IMR-90 (cell line): ENCODE measurements around the gene SYNGR3. TPM values are rescaled to one million over a fixed set of nuclear protein-coding genes. Genes with fewer than 3 reads are reported as not detected.
A peak's percentile ranks its signal among the peaks of the same experiment; 100 is the strongest.

ENCODE experiments used
- ATAC-seq: fragments of 200-7000 bp; cut with Tn5 transposase; 2 replicates; pipeline ENCODE4 v1.9.1; 2020; ENCODE audit warnings: low read depth, mild to moderate bottlenecking, moderate library complexity
- BruUV-seq: library from RNA; stranded (reverse); fragments of 400-500 nt; replicated peaks from 2 replicates; lab custom pipeline; 2021; lab: Mats Ljungman, UMichigan
- CTCF ChIA-PET: fragments of 300-600 bp; formaldehyde crosslinking; extraction: SDS; loops from one replicate; lab custom pipeline; 2021; ENCODE audit warnings: antibody characterized with exemption; lab: Yijun Ruan, JAX
- POLR2A ChIA-PET: fragments of 300-600 bp; sonication (Branson Sonifier 250); formaldehyde crosslinking; loops from one replicate; lab custom pipeline; 2022; ENCODE audit warnings: antibody characterized with exemption; ENCODE audit not compliant: unreplicated experiment; lab: Charles Lee
- DNase-seq: peaks from one replicate; pipeline ENCODE4 v3.0.0; 2013
- H2AFZ ChIP-seq: replicated peaks from 2 replicates; pipeline ENCODE3; 2013; ENCODE audit warnings: low read length, mild to moderate bottlenecking; ENCODE audit not compliant: poor library complexity
- H2AK5ac ChIP-seq: 2 replicates; pipeline ENCODE4 v1.6.1; 2013; ENCODE audit warnings: low read depth, low read length, inconsistent platforms
- H2AK9ac ChIP-seq: replicated peaks from 2 replicates; pipeline ENCODE3; 2013; ENCODE audit warnings: mild to moderate bottlenecking, low read depth, low read length, moderate library complexity; ENCODE audit not compliant: poor library complexity
- H2BK120ac ChIP-seq: 2 replicates; pipeline ENCODE4 v1.6.1; 2013; ENCODE audit warnings: low read depth, low read length, inconsistent platforms
- H2BK15ac ChIP-seq: 3 replicates; pipeline ENCODE4 v1.6.1; 2013; ENCODE audit warnings: low read depth, low read length, inconsistent platforms
- H2BK20ac ChIP-seq: 2 replicates; pipeline ENCODE4 v1.6.1; 2013; ENCODE audit warnings: low read depth, mild to moderate bottlenecking, inconsistent platforms, low read length, moderate library complexity
- H2BK5ac ChIP-seq: 2 replicates; pipeline ENCODE4 v1.6.1; 2013; ENCODE audit warnings: mild to moderate bottlenecking, low read depth, low read length, inconsistent platforms; ENCODE audit not compliant: poor library complexity, severe bottlenecking
- H3K14ac ChIP-seq: replicated peaks from 2 replicates; pipeline ENCODE4 v1.6.1; 2013; ENCODE audit warnings: low read depth, low read length, inconsistent platforms
- H3K18ac ChIP-seq: 2 replicates; pipeline ENCODE4 v1.6.1; 2013; ENCODE audit warnings: low read depth, low read length, control low read depth
- H3K23ac ChIP-seq: 2 replicates; pipeline ENCODE4 v1.6.1; 2013; ENCODE audit warnings: low read depth, low read length, inconsistent platforms
- H3K27ac ChIP-seq: 2 replicates; pipeline ENCODE4 v1.5.1; 2013; ENCODE audit warnings: mild to moderate bottlenecking, control low read depth, low read length; ENCODE audit not compliant: insufficient read depth
- H3K27me3 ChIP-seq: 2 replicates; pipeline ENCODE4 v1.6.1; 2013; ENCODE audit warnings: low read length; ENCODE audit not compliant: control insufficient read depth, insufficient read depth
- H3K36me3 ChIP-seq: 2 replicates; pipeline ENCODE4 v1.6.1; 2013; ENCODE audit warnings: low read length, mixed read lengths; ENCODE audit not compliant: control insufficient read depth, insufficient read depth
- H3K4ac ChIP-seq: 2 replicates; pipeline ENCODE4 v1.6.1; 2013; ENCODE audit warnings: low read depth, low read length, inconsistent platforms
- H3K4me1 ChIP-seq: 2 replicates; pipeline ENCODE4 v1.6.1; 2013; ENCODE audit warnings: low read length, mixed read lengths; ENCODE audit not compliant: control insufficient read depth, insufficient read depth
- H3K4me2 ChIP-seq: 2 replicates; pipeline ENCODE4 v1.6.1; 2013; ENCODE audit warnings: low read depth, mild to moderate bottlenecking, control low read depth, low read length, moderate library complexity
- H3K4me3 ChIP-seq: 2 replicates; pipeline ENCODE4 v1.5.1; 2013; ENCODE audit warnings: low read depth, mild to moderate bottlenecking, control low read depth, low read length, moderate library complexity; ENCODE audit not compliant: insufficient read depth
- H3K56ac ChIP-seq: 2 replicates; pipeline ENCODE4 v1.6.1; 2013; ENCODE audit warnings: low read length, inconsistent platforms; ENCODE audit not compliant: insufficient read depth; ENCODE audit errors: extremely low read depth
- H3K79me1 ChIP-seq, 2 experiments: 2 replicates each; pipeline ENCODE4 v1.6.1; 2013; ENCODE audit warnings: low read length in 2 of 2, inconsistent platforms in 1 of 2, low read depth in 1 of 2
- H3K9ac ChIP-seq: 2 replicates; pipeline ENCODE4 v1.6.1; 2013; ENCODE audit warnings: low read depth, low read length, control low read depth
- H3K9me1 ChIP-seq: 2 replicates; pipeline ENCODE4 v1.6.1; 2013; ENCODE audit warnings: low read length, inconsistent platforms; ENCODE audit not compliant: insufficient read depth
- H3K9me3 ChIP-seq: 2 replicates; pipeline ENCODE4 v1.6.1; 2013; ENCODE audit warnings: low read length; ENCODE audit not compliant: control insufficient read depth, insufficient read depth
- H4K20me1 ChIP-seq: 2 replicates; pipeline ENCODE4 v1.6.1; 2013; ENCODE audit warnings: low read length, inconsistent platforms; ENCODE audit not compliant: insufficient read depth
- H4K5ac ChIP-seq: 2 replicates; pipeline ENCODE4 v1.6.1; 2013; ENCODE audit warnings: mild to moderate bottlenecking, low read depth, low read length, control low read depth
- H4K8ac ChIP-seq, 2 experiments: 2 replicates each; pipeline ENCODE4 v1.6.1; 2013; ENCODE audit warnings: low read depth in 2 of 2, low read length in 2 of 2, control low read depth in 1 of 2, inconsistent platforms in 1 of 2
- H4K91ac ChIP-seq: 2 replicates; pipeline ENCODE4 v1.6.1; 2013; ENCODE audit warnings: low read depth, low read length, inconsistent platforms; ENCODE audit not compliant: insufficient read depth
- BHLHE40 ChIP-seq: fragments of 150-350 bp; IDR thresholded peaks from 2 replicates; pipeline ENCODE4 v1.6.1; 2016; ENCODE audit warnings: mild to moderate bottlenecking, low read depth, low read length
- CEBPB ChIP-seq: IDR thresholded peaks from 2 replicates; pipeline ENCODE4 v1.6.1; 2012; ENCODE audit warnings: low read depth, low read length, improper control_type of control experiment
- CHD1 ChIP-seq: IDR thresholded peaks from 2 replicates; pipeline ENCODE4 v1.6.1; 2012; ENCODE audit warnings: low read depth, low read length, improper control_type of control experiment
- FOS ChIP-seq: fragments of 150-350 bp; IDR thresholded peaks from 2 replicates; pipeline ENCODE4 v1.6.1; 2016; ENCODE audit warnings: low read depth, low read length
- MAFK ChIP-seq: IDR thresholded peaks from 2 replicates; pipeline ENCODE4 v1.6.1; 2012; ENCODE audit warnings: low read depth, low read length, improper control_type of control experiment
- MAZ ChIP-seq: IDR thresholded peaks from 2 replicates; pipeline ENCODE4 v1.6.1; 2012; ENCODE audit warnings: low read depth, mild to moderate bottlenecking, low read length, improper control_type of control experiment, moderate library complexity, borderline replicate concordance
- MXI1 ChIP-seq: IDR thresholded peaks from 2 replicates; pipeline ENCODE4 v1.6.1; 2012; ENCODE audit warnings: low read depth, mild to moderate bottlenecking, low read length, moderate library complexity, borderline replicate concordance
- RAD21 ChIP-seq: IDR thresholded peaks from 2 replicates; pipeline ENCODE4 v1.6.1; 2012; ENCODE audit warnings: low read length, improper control_type of control experiment
- RFX5 ChIP-seq: IDR thresholded peaks from 2 replicates; pipeline ENCODE4 v1.8.0; 2012; ENCODE audit warnings: low read depth, mild to moderate bottlenecking, low read length, moderate library complexity
- SMC3 ChIP-seq: fragments of 150-350 bp; IDR thresholded peaks from 2 replicates; pipeline ENCODE4 v1.6.1; 2016; ENCODE audit warnings: low read depth, mild to moderate bottlenecking, antibody characterized with exemption, low read length, moderate library complexity
- WGBS, 2 experiments: methylation state at CpG; one replicate each; pipeline versions ENCODE4 v1.1.5 to v1.1.7; 2013; ENCODE audit warnings: missing lambda C conversion rate in 2 of 2; ENCODE audit not compliant: insufficient read length in 1 of 2; ENCODE audit errors: extremely low coverage in 2 of 2; 5-methylcytosine and 5-hydroxymethylcytosine counted together
- dilution Hi-C: fragments of 300-500 bp; cut with HindIII; formaldehyde crosslinking; loops from one replicate; pipeline ENCODE4 v1.14.3; 2018; ENCODE audit warnings: low sequenced_read_pairs; ENCODE audit not compliant: unreplicated experiment
- in situ Hi-C: fragments of 300-500 bp; cut with MboI; formaldehyde crosslinking; loops from 3 replicates; pipeline ENCODE4 v1.14.3; 2019; ENCODE audit warnings: low sequenced_read_pairs, inconsistent platforms, mixed read lengths
- intact Hi-C: fragments of 100-400 bp; cut with micrococcal nuclease; formaldehyde crosslinking; loops from 2 replicates; pipeline ENCODE4 v1.10.0; 2022
- polyA plus RNA-seq, 3 experiments: library from polyadenylated mRNA; depleted of rRNA; stranded (reverse); fragments of >200 nt; gene quantifications; 2 replicates each; pipeline ENCODE4 v1.2.3, GENCODE V29; 2012; ENCODE audit warnings: low replicate concordance in 1 of 3
- total RNA-seq: library from RNA; depleted of rRNA; stranded (reverse); fragments of >200 nt; gene quantifications from 2 replicates; pipeline ENCODE4 v1.2.3, GENCODE V29; 2012
- TF ChIP-seq, protein P1 (sequence below): fragments of 150-350 bp; IDR thresholded peaks from 2 replicates; pipeline ENCODE4 v1.6.1; 2016; ENCODE audit warnings: low read depth, mild to moderate bottlenecking, low read length, moderate library complexity, borderline replicate concordance
- TF ChIP-seq, protein P2 (sequence below): fragments of 150-350 bp; IDR thresholded peaks from 2 replicates; pipeline ENCODE4 v1.6.1; 2017; ENCODE audit warnings: mild to moderate bottlenecking, antibody characterized with exemption, low read length, low read depth
- TF ChIP-seq, protein P3 (sequence below): conservative IDR thresholded peaks from 2 replicates; pipeline ENCODE4 v1.5.1; 2012; ENCODE audit warnings: mild to moderate bottlenecking, low read depth, low read length, improper control_type of control experiment

The SYNGR3 gene
- total and polyA plus RNA-seq, 2 of the 4 experiments (the other 2 are of a cell fraction) = 1.8 to 5.8 TPM

GRCh38 chr16:2038382-2039231, 48.8 kb downstream of the SYNGR3 start:
- peaks cover 17 to 55% of the 10 kb centered on the region in 2 experiments; a peak in 3 of 4 replicates for H3K79me1 ChIP-seq
- peaks cover 64% of the 10 kb centered on the region for H3K4me1 ChIP-seq
- no TSS peak for BruUV-seq
- peak overlapping the region; percentile 83 for H3K23ac ChIP-seq
- H4K5ac ChIP-seq = peak overlapping the region; percentile 87
- H3K9ac ChIP-seq = peak overlapping the region; percentile 47
- DNase-seq (no peak), ATAC-seq (no peak)
- intact Hi-C loops = loop anchor here (1.0 kb wide), 1 partner anchor 15 kb away; no protein-coding TSS in a partner anchor
- peak overlapping the region; percentile 99 for H2AK5ac ChIP-seq
- peak overlapping the region; percentile 99 for H2AK9ac ChIP-seq
- peaks cover 19% of the 10 kb centered on the region for H3K9me1 ChIP-seq
- H3K27me3 ChIP-seq = no peaks in the 10 kb centered on the region
- peak overlapping the region; percentile 93 for H3K27ac ChIP-seq
- peak overlapping the region; percentile 96 for H2BK5ac ChIP-seq
- peaks cover 33% of the 10 kb centered on the region; the same call in 1 of the 2 replicates for H3K36me3 ChIP-seq
- no peaks in the 10 kb centered on the region for H3K9me3 ChIP-seq
- peak overlapping the region; percentile 79 to 99 for H4K8ac ChIP-seq
- H4K20me1 ChIP-seq = no peaks in the 10 kb centered on the region
- H3K56ac ChIP-seq = peak overlapping the region; percentile 54; the same call in 1 of the 2 replicates
- peak overlapping the region; percentile 82 for H2BK20ac ChIP-seq
- WGBS, 2 experiments = 61% methylated on average over 8 of the region's 41 CpGs; no CpG with 5 or more reads in 1 of the 2 experiments
- H2BK15ac ChIP-seq = peak overlapping the region; percentile 85
- dilution Hi-C loops = no loop called here
- no peak overlapping the region for H3K4me3 ChIP-seq
- peak overlapping the region; percentile 98 for H2BK120ac ChIP-seq
- H3K18ac ChIP-seq = peak overlapping the region; percentile 89
- peak overlapping the region; percentile 96 for H3K4ac ChIP-seq
- CTCF ChIA-PET = no interaction called here
- H2AFZ ChIP-seq = peak overlapping the region; percentile 85
- in situ Hi-C loops = no loop called here
- H3K4me2 ChIP-seq = peak overlapping the region; percentile 9; the same call in 1 of the 2 replicates
- H3K14ac ChIP-seq = peak overlapping the region; percentile 87
- H4K91ac ChIP-seq = peak overlapping the region; percentile 100
- POLR2A ChIA-PET = interaction anchor here (0.5 kb wide), 1 partner anchor 43 kb away, joined by 7 read pairs; no protein-coding TSS in a partner anchor
- TF ChIP-seq SMC3 (no peak), BHLHE40 (no peak), RFX5 (no peak), CHD1 (no peak), FOS (no peak), MAFK (no peak), CEBPB (no peak), MXI1 (no peak), RAD21 (no peak), MAZ (no peak)
- TF ChIP-seq, protein P1, sequence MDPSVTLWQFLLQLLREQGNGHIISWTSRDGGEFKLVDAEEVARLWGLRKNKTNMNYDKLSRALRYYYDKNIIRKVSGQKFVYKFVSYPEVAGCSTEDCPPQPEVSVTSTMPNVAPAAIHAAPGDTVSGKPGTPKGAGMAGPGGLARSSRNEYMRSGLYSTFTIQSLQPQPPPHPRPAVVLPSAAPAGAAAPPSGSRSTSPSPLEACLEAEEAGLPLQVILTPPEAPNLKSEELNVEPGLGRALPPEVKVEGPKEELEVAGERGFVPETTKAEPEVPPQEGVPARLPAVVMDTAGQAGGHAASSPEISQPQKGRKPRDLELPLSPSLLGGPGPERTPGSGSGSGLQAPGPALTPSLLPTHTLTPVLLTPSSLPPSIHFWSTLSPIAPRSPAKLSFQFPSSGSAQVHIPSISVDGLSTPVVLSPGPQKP = no peak
- TF ChIP-seq, protein P2, sequence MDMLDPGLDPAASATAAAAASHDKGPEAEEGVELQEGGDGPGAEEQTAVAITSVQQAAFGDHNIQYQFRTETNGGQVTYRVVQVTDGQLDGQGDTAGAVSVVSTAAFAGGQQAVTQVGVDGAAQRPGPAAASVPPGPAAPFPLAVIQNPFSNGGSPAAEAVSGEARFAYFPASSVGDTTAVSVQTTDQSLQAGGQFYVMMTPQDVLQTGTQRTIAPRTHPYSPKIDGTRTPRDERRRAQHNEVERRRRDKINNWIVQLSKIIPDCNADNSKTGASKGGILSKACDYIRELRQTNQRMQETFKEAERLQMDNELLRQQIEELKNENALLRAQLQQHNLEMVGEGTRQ = no peak
- TF ChIP-seq, protein P3, sequence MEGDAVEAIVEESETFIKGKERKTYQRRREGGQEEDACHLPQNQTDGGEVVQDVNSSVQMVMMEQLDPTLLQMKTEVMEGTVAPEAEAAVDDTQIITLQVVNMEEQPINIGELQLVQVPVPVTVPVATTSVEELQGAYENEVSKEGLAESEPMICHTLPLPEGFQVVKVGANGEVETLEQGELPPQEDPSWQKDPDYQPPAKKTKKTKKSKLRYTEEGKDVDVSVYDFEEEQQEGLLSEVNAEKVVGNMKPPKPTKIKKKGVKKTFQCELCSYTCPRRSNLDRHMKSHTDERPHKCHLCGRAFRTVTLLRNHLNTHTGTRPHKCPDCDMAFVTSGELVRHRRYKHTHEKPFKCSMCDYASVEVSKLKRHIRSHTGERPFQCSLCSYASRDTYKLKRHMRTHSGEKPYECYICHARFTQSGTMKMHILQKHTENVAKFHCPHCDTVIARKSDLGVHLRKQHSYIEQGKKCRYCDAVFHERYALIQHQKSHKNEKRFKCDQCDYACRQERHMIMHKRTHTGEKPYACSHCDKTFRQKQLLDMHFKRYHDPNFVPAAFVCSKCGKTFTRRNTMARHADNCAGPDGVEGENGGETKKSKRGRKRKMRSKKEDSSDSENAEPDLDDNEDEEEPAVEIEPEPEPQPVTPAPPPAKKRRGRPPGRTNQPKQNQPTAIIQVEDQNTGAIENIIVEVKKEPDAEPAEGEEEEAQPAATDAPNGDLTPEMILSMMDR = no peak
